ENCODE data around the gene SLC24A3. TPM values are rescaled to one million over a fixed set of nuclear protein-coding genes. Genes with fewer than 3 reads are reported as not detected.

SLC24A3 gene
- total and polyA plus RNA-seq, 2 of the 13 experiments (the other 11 are each of a cell fraction or from before 2014, with no cell fraction given) = not detected

GRCh38 chr20:19758501-19759331 is 546.3 kb downstream of the SLC24A3 start (continued):
- TF ChIP-seq ZNF142 (CRISPR knock-in tag; IDR thresholded peaks at IDR 0.05) = peak; percentile 71; the same call in 1 of the 2 replicates
- no peak for TF ChIP-seq CERS6 (CRISPR knock-in tag; IDR thresholded peaks at IDR 0.05)
- no peak; the same call in 1 of the 2 replicates for TF ChIP-seq NCOA1 (CRISPR knock-in tag; IDR thresholded peaks at IDR 0.05)
- peak; percentile 35; the same call in 1 of the 2 replicates for TF ChIP-seq TAF1 (CRISPR knock-in tag; IDR thresholded peaks at IDR 0.05)
- no peak for TF ChIP-seq AKNA (CRISPR knock-in tag; IDR thresholded peaks at IDR 0.05; ENCODE audit: borderline replicate concordance)
- TF ChIP-seq ZSCAN20 (CRISPR knock-in tag; IDR thresholded peaks at IDR 0.05; ENCODE audit: borderline replicate concordance) = no peak
- no peak for TF ChIP-seq TOE1 (CRISPR knock-in tag; IDR thresholded peaks at IDR 0.05)
- no peak for TF ChIP-seq ZNF460 (CRISPR knock-in tag; IDR thresholded peaks at IDR 0.05; ENCODE audit: borderline replicate concordance)
- no peak for TF ChIP-seq ZNF280B (CRISPR knock-in tag; IDR thresholded peaks at IDR 0.05; ENCODE audit: borderline replicate concordance)
- TF ChIP-seq SMAD9 (CRISPR knock-in tag; IDR thresholded peaks at IDR 0.05) = peak; percentile 86
- no peak for TF ChIP-seq KLF11 (CRISPR knock-in tag; IDR thresholded peaks at IDR 0.05)
- TF ChIP-seq ATF3 (CRISPR knock-in tag; IDR thresholded peaks at IDR 0.05) = no peak
- 0 out of 2 replicates have a peak, but pooled peaks have one; percentile 7 for TF ChIP-seq CHD2 (IDR thresholded peaks at IDR 0.05; ENCODE audit: low read depth, low read length)
- TF ChIP-seq HNRNPLL (IDR thresholded peaks at IDR 0.05; ENCODE audit: low read depth, low read length, poor library complexity, severe bottlenecking) = peak; percentile 90
